Endothelial cell of umbilical vein (primary cell): ENCODE measurements around the gene ATG4D.

Experiments
- CTCF ChIP-seq, 2 donors: IDR thresholded peaks; 1 replicate in 1 of 2; 2 replicates in 1 of 2; pipeline ENCODE4 v1.5.1; 2011; ENCODE audit warnings: low read length in 2 of 2, mild to moderate bottlenecking in 2 of 2, moderate library complexity in 2 of 2, control low read depth in 1 of 2, inconsistent platforms in 1 of 2, low read depth in 1 of 2; ENCODE audit not compliant: insufficient read depth in 1 of 2; ENCODE audit errors: extremely low read depth in 1 of 2
- EZH2 ChIP-seq: IDR thresholded peaks from 2 replicates; pipeline ENCODE4 v1.6.1; 2012; ENCODE audit warnings: borderline replicate concordance, low read depth, mild to moderate bottlenecking, moderate library complexity, low read length, inconsistent platforms; ENCODE audit not compliant: severe bottlenecking
- GATA2 ChIP-seq: IDR thresholded peaks from 2 replicates; pipeline ENCODE4 v1.7.0; 2011; ENCODE audit warnings: low read depth, mild to moderate bottlenecking, moderate library complexity, mixed read lengths, low read length; ENCODE audit not compliant: insufficient read length, insufficient read depth
- JUN ChIP-seq: IDR thresholded peaks from 2 replicates; pipeline ENCODE4 v1.6.1; 2011; ENCODE audit warnings: borderline replicate concordance, low read depth; ENCODE audit not compliant: insufficient read length, insufficient read depth
- POLR2AphosphoS5 ChIP-seq: IDR thresholded peaks from 2 replicates; pipeline ENCODE4 v1.6.1; 2012; ENCODE audit warnings: low read depth, mild to moderate bottlenecking, control low read depth, low read length, moderate library complexity; ENCODE audit not compliant: insufficient read depth

GRCh38 chr19:10537668-10538067 is 6.0 kb upstream of the ATG4D start:
- TF ChIP-seq EZH2, result no peak
- TF ChIP-seq CTCF (IDR thresholded peaks at IDR 0.05; ENCODE audit: extremely low read depth in 1 of 2, insufficient read depth in 1 of 2, low read depth in 1 of 2, low read length in 2 of 2), result no peak
- no peak for TF ChIP-seq GATA2
- no peak for TF ChIP-seq POLR2AphosphoS5
- no peak for TF ChIP-seq JUN
